ENCODE measurements around the gene KLK8.

The KLK8 gene

DNA sequence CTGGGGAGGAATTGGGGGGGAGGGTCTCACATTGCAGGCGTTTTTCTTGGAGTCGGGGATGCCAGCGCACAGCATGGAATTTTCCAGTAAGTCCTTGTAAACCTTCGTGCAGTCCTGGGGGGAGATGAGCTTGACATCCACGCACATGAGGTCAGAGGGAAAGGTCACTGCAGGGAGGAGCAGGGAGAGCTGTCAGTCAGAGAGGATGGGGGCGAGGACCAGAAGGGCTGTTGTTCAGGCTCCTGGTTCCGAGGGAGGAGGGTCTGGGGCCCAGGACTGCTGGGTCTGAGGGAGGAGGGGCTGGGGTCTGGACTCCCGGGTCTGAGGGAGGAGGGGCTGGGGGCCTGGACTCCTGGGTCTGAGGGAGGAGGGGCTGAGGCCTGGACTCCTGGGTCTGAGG is 21.6 kb downstream of the KLK8 start:
- Histone ChIP-seq H3K9me2 (replicated peaks; ENCODE audit: insufficient read depth, low read length) (no peaks in the 10 kb centered on the region), H4K20me1 (ENCODE audit: low read depth, low read length) (no peaks in the 10 kb centered on the region), H2AFZ (ENCODE audit: low read depth, low read length, severe bottlenecking) (no peak overlapping the region), H3F3A (ENCODE audit: insufficient read depth) (no peaks in the 10 kb centered on the region), H3K4me3 (ENCODE audit: insufficient read depth, low read length, poor library complexity, severe bottlenecking) (no peak overlapping the region), H3K9ac (ENCODE audit: low read length) (no peak overlapping the region), H3K79me2 (ENCODE audit: insufficient read depth, low read length) (no peaks in the 10 kb centered on the region), H3K36me3 (ENCODE audit: low read length) (no peaks in the 10 kb centered on the region), H3K27ac (ENCODE audit: low read depth, low read length) (no peak overlapping the region), H3K27me3 (ENCODE audit: low read length) (no peaks in the 10 kb centered on the region), H3K9me3 (ENCODE audit: insufficient read depth, low read length) (no peaks in the 10 kb centered on the region), H3K4me2 (ENCODE audit: low read depth, low read length, poor library complexity, severe bottlenecking) (no peak overlapping the region)
- no peak for TF ChIP-seq CTCF (IDR thresholded peaks at IDR 0.05; ENCODE audit: insufficient read depth, low read length, poor library complexity, severe bottlenecking)

DNA sequence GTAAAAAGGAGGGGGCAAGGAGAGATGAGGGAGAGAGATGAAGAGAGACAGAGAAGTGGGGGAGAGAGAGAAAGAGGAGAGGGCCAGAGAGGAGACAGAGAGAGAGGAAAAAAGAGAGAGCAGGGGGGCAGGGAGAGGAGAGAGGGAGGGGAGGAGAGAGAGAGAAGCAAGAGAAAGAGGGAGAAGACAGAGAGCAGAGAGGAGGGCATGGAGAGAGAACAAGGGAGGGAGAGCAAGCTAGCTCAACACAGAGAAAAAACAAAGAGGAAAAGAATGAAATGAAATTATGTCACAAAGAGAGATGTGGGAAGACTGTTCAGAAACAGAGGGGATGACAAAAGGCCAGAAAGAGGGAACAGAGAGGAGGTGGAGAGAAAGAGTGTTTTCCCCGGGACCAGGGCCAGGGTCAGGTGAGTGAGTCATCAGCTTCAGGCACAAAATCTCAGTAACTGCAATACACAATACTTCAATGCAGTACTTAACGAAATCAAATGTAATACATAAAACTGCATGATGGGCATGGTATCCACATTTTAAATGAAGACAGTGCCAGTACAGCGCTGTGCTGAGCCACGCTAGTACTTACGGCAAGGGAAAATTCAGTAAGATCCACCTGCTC is 22.5 kb downstream of the KLK8 start:
- no peak overlapping the region for H3K9ac ChIP-seq (ENCODE audit: low read length)
- TF ChIP-seq EZH2phosphoT487 (conservative IDR thresholded peaks at IDR 0.05; ENCODE audit: low read length), result no peak
- no peak for TF ChIP-seq CTCF (IDR thresholded peaks at IDR 0.05; ENCODE audit: insufficient read depth, low read length, poor library complexity, severe bottlenecking)
- no peak overlapping the region for H2AFZ ChIP-seq (ENCODE audit: low read depth, low read length, severe bottlenecking)
- no peaks in the 10 kb centered on the region for H3F3A ChIP-seq (ENCODE audit: insufficient read depth)
- H3K9me3 ChIP-seq (ENCODE audit: insufficient read depth, low read length), result no peaks in the 10 kb centered on the region
- no peaks in the 10 kb centered on the region for H4K20me1 ChIP-seq (ENCODE audit: low read depth, low read length)
- H3K9me2 ChIP-seq (replicated peaks; ENCODE audit: insufficient read depth, low read length), result no peaks in the 10 kb centered on the region
- no peaks in the 10 kb centered on the region for H3K79me2 ChIP-seq (ENCODE audit: insufficient read depth, low read length)
- H3K4me3 ChIP-seq (ENCODE audit: insufficient read depth, low read length, poor library complexity, severe bottlenecking), result no peak overlapping the region
- H3K4me2 ChIP-seq (ENCODE audit: low read depth, low read length, poor library complexity, severe bottlenecking), result no peak overlapping the region
- H3K27ac ChIP-seq (ENCODE audit: low read depth, low read length), result no peak overlapping the region
- no peaks in the 10 kb centered on the region for H3K27me3 ChIP-seq (ENCODE audit: low read length)
- H3K36me3 ChIP-seq (ENCODE audit: low read length), result no peaks in the 10 kb centered on the region

GRCh38 chr19:50977626-50978025 is 23.8 kb downstream of the KLK8 start:
- Histone ChIP-seq H3K36me3 (ENCODE audit: low read length) (no peaks in the 10 kb centered on the region), H3K79me2 (ENCODE audit: insufficient read depth, low read length) (no peaks in the 10 kb centered on the region), H3K9ac (ENCODE audit: low read length) (no peak overlapping the region), H3K4me2 (ENCODE audit: low read depth, low read length, poor library complexity, severe bottlenecking) (no peak overlapping the region), H4K20me1 (ENCODE audit: low read depth, low read length) (no peaks in the 10 kb centered on the region), H3K27me3 (ENCODE audit: low read length) (no peaks in the 10 kb centered on the region), H3K27ac (ENCODE audit: low read depth, low read length) (no peak overlapping the region), H2AFZ (ENCODE audit: low read depth, low read length, severe bottlenecking) (no peak overlapping the region), H3K9me2 (replicated peaks; ENCODE audit: insufficient read depth, low read length) (no peaks in the 10 kb centered on the region), H3K9me3 (ENCODE audit: insufficient read depth, low read length) (no peaks in the 10 kb centered on the region), H3K4me3 (ENCODE audit: insufficient read depth, low read length, poor library complexity, severe bottlenecking) (no peak overlapping the region), H3F3A (ENCODE audit: insufficient read depth) (no peaks in the 10 kb centered on the region)
- TF ChIP-seq EZH2phosphoT487 (conservative IDR thresholded peaks at IDR 0.05; ENCODE audit: low read length), result no peak

GRCh38 chr19:50975766-50976165 is 25.6 kb downstream of the KLK8 start:
- Histone ChIP-seq H4K20me1 (ENCODE audit: low read depth, low read length) (no peaks in the 10 kb centered on the region), H3K36me3 (ENCODE audit: low read length) (no peaks in the 10 kb centered on the region), H3K27me3 (ENCODE audit: low read length) (no peaks in the 10 kb centered on the region), H2AFZ (ENCODE audit: low read depth, low read length, severe bottlenecking) (no peak overlapping the region), H3K27ac (ENCODE audit: low read depth, low read length) (no peak overlapping the region), H3F3A (ENCODE audit: insufficient read depth) (no peaks in the 10 kb centered on the region), H3K79me2 (ENCODE audit: insufficient read depth, low read length) (no peaks in the 10 kb centered on the region), H3K9me3 (ENCODE audit: insufficient read depth, low read length) (no peaks in the 10 kb centered on the region), H3K9ac (ENCODE audit: low read length) (no peak overlapping the region), H3K9me2 (replicated peaks; ENCODE audit: insufficient read depth, low read length) (no peaks in the 10 kb centered on the region), H3K4me3 (ENCODE audit: insufficient read depth, low read length, poor library complexity, severe bottlenecking) (no peak overlapping the region), H3K4me2 (ENCODE audit: low read depth, low read length, poor library complexity, severe bottlenecking) (no peak overlapping the region)
- TF ChIP-seq CTCF (IDR thresholded peaks at IDR 0.05; ENCODE audit: insufficient read depth, low read length, poor library complexity, severe bottlenecking) (no peak), EZH2phosphoT487 (conservative IDR thresholded peaks at IDR 0.05; ENCODE audit: low read length) (no peak)

All from SU-DHL-6 (cell line).